Stimulated activated CD4-positive, alpha-beta T cell treated with anti-CD3 and anti-CD28 coated beads, Interleukin-2, amount 100 ng/mL, for 48 hours (primary cell): Measurements from ENCODE around the gene ZBTB7C.
"Not testable (repeated sequence)": the region's sequence is repeated elsewhere in the genome, so short reads cannot be mapped to it uniquely, and the experiment has no call there.

Source experiments
- DNase-seq, 2 donors: peaks; one replicate each; pipeline ENCODE4 v3.0.0-alpha.2; 2020

Gene ZBTB7C

GRCh38 chr18:48408727-48409590 is at the start of gene ZBTB7C:
Gene ZBTB7C (minus strand): TSS chr18:48409383.
- DNase-seq = peak in 1 of 2 donors; percentile 15

GRCh38 chr18:48456838-48457237 is 47.7 kb upstream of the ZBTB7C start:
- no peak for DNase-seq

GRCh38 chr18:48455555-48456478 is 46.6 kb upstream of the ZBTB7C start:
- peak; percentile 15 to 34 for DNase-seq

GRCh38 chr18:48454261-48454757 is 45.1 kb upstream of the ZBTB7C start:
- DNase-seq = no peak

GRCh38 chr18:48453330-48454066 is 44.3 kb upstream of the ZBTB7C start:
- DNase-seq = no peak

- DNase-seq = no peak
Measured at GRCh38 chr18:48452861-48453323, 43.7 kb upstream of the ZBTB7C start.

GRCh38 chr18:48450685-48451084 is 41.5 kb upstream of the ZBTB7C start:
- no peak for DNase-seq

- DNase-seq = peak; percentile 63 to 65
Measured at GRCh38 chr18:48446582-48447225, 37.5 kb upstream of the ZBTB7C start.

- peak; percentile 73 to 74 for DNase-seq
Measured at GRCh38 chr18:48445540-48445939, 36.4 kb upstream of the ZBTB7C start.

- no peak for DNase-seq
Measured at GRCh38 chr18:48442761-48443160, 33.6 kb upstream of the ZBTB7C start.

GRCh38 chr18:48441405-48441881 is 32.3 kb upstream of the ZBTB7C start:
- DNase-seq = no peak

GRCh38 chr18:48440924-48441323 is 31.7 kb upstream of the ZBTB7C start:
- DNase-seq = no peak

- no peak for DNase-seq
Measured at GRCh38 chr18:48436907-48437306, 27.7 kb upstream of the ZBTB7C start.

GRCh38 chr18:48434382-48434781 is 25.2 kb upstream of the ZBTB7C start:
- DNase-seq = not testable (repeated sequence)

GRCh38 chr18:48433541-48433940 is 24.4 kb upstream of the ZBTB7C start:
- DNase-seq = no peak

- no peak for DNase-seq
Measured at GRCh38 chr18:48430150-48430549, 21.0 kb upstream of the ZBTB7C start.

GRCh38 chr18:48428475-48429177 is 19.4 kb upstream of the ZBTB7C start:
- no peak for DNase-seq

- no peak for DNase-seq
Measured at GRCh38 chr18:48422947-48423378, 13.8 kb upstream of the ZBTB7C start.

- no peak for DNase-seq
Measured at GRCh38 chr18:48419277-48420022, 10.3 kb upstream of the ZBTB7C start.

- DNase-seq = no peak
Measured at GRCh38 chr18:48418539-48419276, 9.5 kb upstream of the ZBTB7C start.
